ENCODE measurements around the gene TDP2. TPM values are rescaled to one million over a fixed set of nuclear protein-coding genes. Genes with fewer than 3 reads are reported as not detected.

The TDP2 gene
- total and polyA plus RNA-seq, 9 of the 15 experiments (the other 6 are each of a cell fraction or from before 2014, with no cell fraction given), result 27.7 to 60.1 (median 31.8) TPM

DNA sequence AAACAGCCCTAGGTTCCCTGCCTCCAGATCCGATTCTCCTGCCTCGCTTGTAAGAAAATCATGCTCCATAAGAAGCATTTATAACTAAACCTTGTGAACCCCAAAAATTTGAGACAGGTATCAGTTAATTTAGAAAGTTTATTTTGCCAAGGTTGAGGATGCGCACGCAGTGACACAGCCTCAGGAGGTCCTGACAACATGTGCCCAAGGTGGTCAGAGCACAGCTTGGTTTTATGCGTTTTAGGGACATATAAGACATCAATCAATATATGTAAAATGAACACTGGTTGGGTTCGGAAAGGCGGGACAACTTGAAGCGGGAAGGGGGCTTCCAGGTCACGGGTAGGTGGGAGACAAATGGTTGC lies 2.3 kb upstream of the TDP2 start (continued):
- no peak for TF ChIP-seq SP2 (IDR thresholded peaks at IDR 0.05; ENCODE audit: extremely low read depth, low read depth, low read length, poor library complexity, severe bottlenecking)
- TF ChIP-seq EP400 (IDR thresholded peaks at IDR 0.05), result peak; percentile 33
- TF ChIP-seq NRF1 (conservative IDR thresholded peaks at IDR 0.05 in 1 of 2, IDR thresholded peaks at IDR 0.05 in 1 of 2), result peak; percentile 53 to 59
- TF ChIP-seq DNMT1 (IDR thresholded peaks at IDR 0.05), result no peak
- TF ChIP-seq RNF2 (IDR thresholded peaks at IDR 0.05), result no peak
- TF ChIP-seq CCNT2 (IDR thresholded peaks at IDR 0.05; ENCODE audit: borderline replicate concordance, extremely low read depth, insufficient read length, low read depth, low read length), result no peak
- no peak for TF ChIP-seq BHLHE40 (IDR thresholded peaks at IDR 0.05; ENCODE audit: low read length)
- TF ChIP-seq, protein P1, sequence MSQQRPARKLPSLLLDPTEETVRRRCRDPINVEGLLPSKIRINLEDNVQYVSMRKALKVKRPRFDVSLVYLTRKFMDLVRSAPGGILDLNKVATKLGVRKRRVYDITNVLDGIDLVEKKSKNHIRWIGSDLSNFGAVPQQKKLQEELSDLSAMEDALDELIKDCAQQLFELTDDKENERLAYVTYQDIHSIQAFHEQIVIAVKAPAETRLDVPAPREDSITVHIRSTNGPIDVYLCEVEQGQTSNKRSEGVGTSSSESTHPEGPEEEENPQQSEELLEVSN (IDR thresholded peaks at IDR 0.05; ENCODE audit: borderline replicate concordance in 1 of 2, extremely low read depth in 1 of 2, insufficient read depth in 1 of 2, insufficient read length in 1 of 2, low read depth in 1 of 2, low read length in 1 of 2, poor library complexity in 1 of 2, severe bottlenecking in 1 of 2), result no peak
- TF ChIP-seq KLF1 (tag; IDR thresholded peaks at IDR 0.05), result no peak
- TF ChIP-seq TAF9B (IDR thresholded peaks at IDR 0.05; ENCODE audit: partially characterized antibody), result peak; percentile 1
- no peak for TF ChIP-seq KDM2B (CRISPR knock-in tag; IDR thresholded peaks at IDR 0.05)
- no peak for TF ChIP-seq MBD2 (IDR thresholded peaks at IDR 0.05; ENCODE audit: borderline replicate concordance, low read depth)
- TF ChIP-seq ARHGAP35 (IDR thresholded peaks at IDR 0.05; ENCODE audit: partially characterized antibody), result no peak
- TF ChIP-seq, protein P2, sequence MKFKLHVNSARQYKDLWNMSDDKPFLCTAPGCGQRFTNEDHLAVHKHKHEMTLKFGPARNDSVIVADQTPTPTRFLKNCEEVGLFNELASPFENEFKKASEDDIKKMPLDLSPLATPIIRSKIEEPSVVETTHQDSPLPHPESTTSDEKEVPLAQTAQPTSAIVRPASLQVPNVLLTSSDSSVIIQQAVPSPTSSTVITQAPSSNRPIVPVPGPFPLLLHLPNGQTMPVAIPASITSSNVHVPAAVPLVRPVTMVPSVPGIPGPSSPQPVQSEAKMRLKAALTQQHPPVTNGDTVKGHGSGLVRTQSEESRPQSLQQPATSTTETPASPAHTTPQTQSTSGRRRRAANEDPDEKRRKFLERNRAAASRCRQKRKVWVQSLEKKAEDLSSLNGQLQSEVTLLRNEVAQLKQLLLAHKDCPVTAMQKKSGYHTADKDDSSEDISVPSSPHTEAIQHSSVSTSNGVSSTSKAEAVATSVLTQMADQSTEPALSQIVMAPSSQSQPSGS (CRISPR knock-in tag; IDR thresholded peaks at IDR 0.05), result no peak
- TF ChIP-seq, protein P3, sequence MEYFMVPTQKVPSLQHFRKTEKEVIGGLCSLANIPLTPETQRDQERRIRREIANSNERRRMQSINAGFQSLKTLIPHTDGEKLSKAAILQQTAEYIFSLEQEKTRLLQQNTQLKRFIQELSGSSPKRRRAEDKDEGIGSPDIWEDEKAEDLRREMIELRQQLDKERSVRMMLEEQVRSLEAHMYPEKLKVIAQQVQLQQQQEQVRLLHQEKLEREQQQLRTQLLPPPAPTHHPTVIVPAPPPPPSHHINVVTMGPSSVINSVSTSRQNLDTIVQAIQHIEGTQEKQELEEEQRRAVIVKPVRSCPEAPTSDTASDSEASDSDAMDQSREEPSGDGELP (CRISPR knock-in tag; IDR thresholded peaks at IDR 0.05; ENCODE audit: borderline replicate concordance), result no peak
- no peak for TF ChIP-seq ZBTB17 (CRISPR knock-in tag; IDR thresholded peaks at IDR 0.05)
- no peak for TF ChIP-seq RBM25 (IDR thresholded peaks at IDR 0.05; ENCODE audit: low read depth, low read length, severe bottlenecking)
- 0 out of 4 replicates have a peak, but pooled peaks of 1 of the 2 experiments have one; percentile 22 for TF ChIP-seq ARNT (IDR thresholded peaks at IDR 0.05)
- no peak for TF ChIP-seq BCOR (IDR thresholded peaks at IDR 0.05)
- TF ChIP-seq, protein P4, sequence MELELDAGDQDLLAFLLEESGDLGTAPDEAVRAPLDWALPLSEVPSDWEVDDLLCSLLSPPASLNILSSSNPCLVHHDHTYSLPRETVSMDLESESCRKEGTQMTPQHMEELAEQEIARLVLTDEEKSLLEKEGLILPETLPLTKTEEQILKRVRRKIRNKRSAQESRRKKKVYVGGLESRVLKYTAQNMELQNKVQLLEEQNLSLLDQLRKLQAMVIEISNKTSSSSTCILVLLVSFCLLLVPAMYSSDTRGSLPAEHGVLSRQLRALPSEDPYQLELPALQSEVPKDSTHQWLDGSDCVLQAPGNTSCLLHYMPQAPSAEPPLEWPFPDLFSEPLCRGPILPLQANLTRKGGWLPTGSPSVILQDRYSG (tag; conservative IDR thresholded peaks at IDR 0.05; ENCODE audit: low read depth), result no peak
- 0 out of 2 replicates have a peak, but pooled peaks have one; percentile 26 for TF ChIP-seq ELF1 (tag; IDR thresholded peaks at IDR 0.05)
- TF ChIP-seq TBL1XR1 (IDR thresholded peaks at IDR 0.05; ENCODE audit: low read length in 2 of 2), result no peak
- no peak for TF ChIP-seq YBX1 (IDR thresholded peaks at IDR 0.05)
- no peak for TF ChIP-seq RBM22 (IDR thresholded peaks at IDR 0.05; ENCODE audit: low read depth, low read length, poor library complexity, severe bottlenecking)
- no peak for TF ChIP-seq ZFP30 (CRISPR knock-in tag; IDR thresholded peaks at IDR 0.05; ENCODE audit: borderline replicate concordance)
- peak; percentile 14 for TF ChIP-seq POLR2B (IDR thresholded peaks at IDR 0.05; ENCODE audit: low read depth, partially characterized antibody)
